NCI-H2171 (cell line): ENCODE results near the gene ZNF462.

ENCODE experiments used
- DNase-seq: peaks from one replicate; lab custom pipeline; 2025; lab: John Stamatoyannopoulos, UW

The ZNF462 gene

GRCh38 chr9:106862110-106862820 lies 701 bp upstream of the ZNF462 start:
- DNase-seq = peak; percentile 59

- DNase-seq = peak; percentile 12
Measured at GRCh38 chr9:106864373-106865143, 1.6 kb downstream of the ZNF462 start.

- no peak for DNase-seq
Measured at GRCh38 chr9:106866243-106866642, 3.3 kb downstream of the ZNF462 start.

GRCh38 chr9:106867286-106867685 lies 4.3 kb downstream of the ZNF462 start:
- DNase-seq = no peak

- no peak for DNase-seq
Measured at GRCh38 chr9:106868087-106868486, 5.1 kb downstream of the ZNF462 start.

GRCh38 chr9:106868565-106868964 lies 5.6 kb downstream of the ZNF462 start:
- DNase-seq = no peak

GRCh38 chr9:106869028-106869427 lies 6.1 kb downstream of the ZNF462 start:
- no peak for DNase-seq

GRCh38 chr9:106869458-106869857 lies 6.5 kb downstream of the ZNF462 start:
- DNase-seq = no peak

- no peak for DNase-seq
Measured at GRCh38 chr9:106872641-106873040, 9.7 kb downstream of the ZNF462 start.

- no peak for DNase-seq
Measured at GRCh38 chr9:106874031-106874430, 11.1 kb downstream of the ZNF462 start.

GRCh38 chr9:106874652-106875051 lies 11.7 kb downstream of the ZNF462 start:
- DNase-seq = no peak

GRCh38 chr9:106875529-106875928 lies 12.6 kb downstream of the ZNF462 start:
- DNase-seq = no peak

GRCh38 chr9:106877345-106877744 lies 14.4 kb downstream of the ZNF462 start:
- no peak for DNase-seq

GRCh38 chr9:106878081-106878837 lies 15.3 kb downstream of the ZNF462 start:
- no peak for DNase-seq

GRCh38 chr9:106878934-106879333 lies 16.0 kb downstream of the ZNF462 start:
- DNase-seq = no peak

GRCh38 chr9:106879439-106879882 lies 16.5 kb downstream of the ZNF462 start:
- no peak for DNase-seq

GRCh38 chr9:106880081-106880480 lies 17.1 kb downstream of the ZNF462 start:
- DNase-seq = no peak

- no peak for DNase-seq
Measured at GRCh38 chr9:106880863-106881262, 17.9 kb downstream of the ZNF462 start.

GRCh38 chr9:106883030-106883429 lies 20.1 kb downstream of the ZNF462 start:
- DNase-seq = no peak

GRCh38 chr9:106883626-106884190 lies 20.7 kb downstream of the ZNF462 start:
- DNase-seq = no peak

- no peak for DNase-seq
Measured at GRCh38 chr9:106885451-106885850, 22.5 kb downstream of the ZNF462 start.
